Lung (tissue), 12 donors: Measurements from ENCODE around the gene REXO1. TPM values are rescaled to one million over a fixed set of nuclear protein-coding genes. Genes with fewer than 3 reads are reported as not detected.

ENCODE experiments used
- ATAC-seq: fragments of 200-7000 bp; cut with Tn5 transposase; one replicate; pipeline ENCODE4 v1.9.1; 2020; ENCODE audit warnings: moderate number of reproducible peaks; ENCODE audit not compliant: insufficient read depth, low FRiP score
- DNase-seq, 3 donors: peaks; one replicate each; pipeline ENCODE4 v3.0.0-alpha.2; 2013 to 2017
- H3K27ac ChIP-seq, 2 donors: one replicate each; pipeline ENCODE4 v1.5.1; 2013; ENCODE audit warnings: mild to moderate bottlenecking in 2 of 2, moderate library complexity in 2 of 2, control low read depth in 1 of 2, inconsistent platforms in 1 of 2, low read depth in 1 of 2, low read length in 1 of 2
- H3K27me3 ChIP-seq, 3 donors: one replicate each; pipeline ENCODE4 v1.5.1; 2013; ENCODE audit warnings: low read length in 2 of 3; ENCODE audit not compliant: control insufficient read depth in 3 of 3, insufficient read depth in 3 of 3
- H3K36me3 ChIP-seq, 4 donors: one replicate each; pipeline ENCODE4 v1.5.1; 2013; ENCODE audit warnings: low read length in 4 of 4, mild to moderate bottlenecking in 1 of 4, moderate library complexity in 1 of 4; ENCODE audit not compliant: control insufficient read depth in 4 of 4, insufficient read depth in 4 of 4
- H3K4me1 ChIP-seq, 5 donors: one replicate each; pipeline ENCODE4 v1.5.1; 2013; ENCODE audit warnings: low read length in 5 of 5, mild to moderate bottlenecking in 2 of 5, moderate library complexity in 1 of 5; ENCODE audit not compliant: control insufficient read depth in 5 of 5, insufficient read depth in 5 of 5
- H3K4me3 ChIP-seq: one replicate; pipeline ENCODE4 v1.5.1; 2013; ENCODE audit warnings: mild to moderate bottlenecking, control low read depth, moderate library complexity
- H3K9ac ChIP-seq, 2 donors: one replicate each; pipeline ENCODE4 v1.5.1; 2013; ENCODE audit warnings: low read length in 2 of 2, control low read depth in 1 of 2; ENCODE audit not compliant: insufficient read depth in 1 of 2
- H3K9me3 ChIP-seq, 4 donors: one replicate each; pipeline ENCODE4 v1.5.1; 2013; ENCODE audit warnings: low read length in 3 of 4, mild to moderate bottlenecking in 1 of 4, moderate library complexity in 1 of 4; ENCODE audit not compliant: control insufficient read depth in 4 of 4, insufficient read depth in 3 of 4
- WGBS, 2 donors: extraction: QIAGEN DNeasy Blood & Tissue Kit; methylation state at CpG; one replicate each; pipeline ENCODE4 v1.1.7; 2013; 5-methylcytosine and 5-hydroxymethylcytosine counted together
- polyA plus RNA-seq, 2 donors: library from polyadenylated mRNA; stranded (reverse); fragments of 200-250 nt; gene quantifications; one replicate each; pipeline ENCODE4 v1.2.1, GENCODE V29; 2013
- total RNA-seq, 2 donors: library from RNA; depleted of rRNA in 1 of 2; stranded (reverse); fragments of >200 nt in 1 of 2; gene quantifications; one replicate each; pipeline ENCODE4 v1.2.1, GENCODE V29; 2014 to 2021
- TF ChIP-seq, protein P1 (sequence below): IDR thresholded peaks from 2 replicates; pipeline ENCODE4 v1.5.1; 2012; ENCODE audit warnings: mild to moderate bottlenecking; ENCODE audit errors: control extremely low read depth, extremely low read depth
- donor health status: control.
- donor health status: control.
- donor health status: Bipolar disorder and iron deficiency.
- donor health status: healthy.
- donor health status: DM: yes; HTN: yes; CAD: no.

The REXO1 gene
- total and polyA plus RNA-seq, 4 donors = 15.6 to 40.3 (median 27.2) TPM

DNA sequence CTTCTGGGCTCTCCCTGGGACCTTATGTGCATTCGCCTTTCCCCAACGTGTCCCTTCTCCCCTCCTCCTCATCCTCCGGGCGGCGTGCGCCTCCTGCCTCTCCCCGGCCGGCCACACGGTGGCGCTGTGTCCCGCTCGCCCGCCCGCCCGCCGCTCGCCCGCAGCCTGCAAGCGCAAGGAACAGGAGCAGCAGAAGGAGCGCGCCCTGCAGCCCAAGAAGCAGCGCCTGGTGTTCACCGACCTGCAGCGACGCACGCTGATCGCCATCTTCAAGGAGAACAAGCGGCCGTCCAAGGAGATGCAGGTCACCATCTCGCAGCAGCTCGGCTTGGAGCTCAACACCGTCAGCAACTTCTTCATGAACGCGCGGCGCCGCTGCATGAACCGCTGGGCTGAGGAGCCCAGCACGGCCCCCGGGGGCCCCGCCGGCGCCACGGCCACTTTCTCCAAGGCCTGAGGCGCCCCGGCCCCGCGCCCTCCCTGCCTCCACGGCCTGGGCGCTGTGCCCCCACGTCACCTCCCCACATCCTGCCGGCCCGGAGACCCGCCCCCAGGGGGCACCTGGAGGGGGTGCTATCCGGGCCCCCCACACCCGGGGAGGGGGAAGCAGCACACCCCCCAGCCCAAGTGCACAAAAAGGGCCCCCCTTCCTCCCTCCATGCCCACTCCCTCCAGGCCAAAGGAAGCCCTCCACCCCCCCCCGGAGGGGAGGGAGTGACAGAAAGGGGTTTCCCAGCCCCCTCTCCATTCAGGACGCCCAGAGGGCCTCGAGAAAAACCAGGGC lies 73.1 kb downstream of the REXO1 start:
- ATAC-seq (no peak), DNase-seq (no peak)
- Histone ChIP-seq H3K9ac (no peak overlapping the region), H3K36me3 (no peaks in the 10 kb centered on the region), H3K27ac (no peak overlapping the region), H3K9me3 (peaks cover 0 to 17% (median 5%) of the 10 kb centered on the region in 4 donors), H3K4me1 (peaks cover 0 to 2% (median 0%) of the 10 kb centered on the region in 5 donors), H3K27me3 (peaks cover 5 to 78% (median 58%) of the 10 kb centered on the region in 3 donors), H3K4me3 (no peak overlapping the region)
- WGBS, 2 donors = 12 to 14% methylated on average over 41 to 59 of the region's 59 CpGs
- TF ChIP-seq, protein P1, sequence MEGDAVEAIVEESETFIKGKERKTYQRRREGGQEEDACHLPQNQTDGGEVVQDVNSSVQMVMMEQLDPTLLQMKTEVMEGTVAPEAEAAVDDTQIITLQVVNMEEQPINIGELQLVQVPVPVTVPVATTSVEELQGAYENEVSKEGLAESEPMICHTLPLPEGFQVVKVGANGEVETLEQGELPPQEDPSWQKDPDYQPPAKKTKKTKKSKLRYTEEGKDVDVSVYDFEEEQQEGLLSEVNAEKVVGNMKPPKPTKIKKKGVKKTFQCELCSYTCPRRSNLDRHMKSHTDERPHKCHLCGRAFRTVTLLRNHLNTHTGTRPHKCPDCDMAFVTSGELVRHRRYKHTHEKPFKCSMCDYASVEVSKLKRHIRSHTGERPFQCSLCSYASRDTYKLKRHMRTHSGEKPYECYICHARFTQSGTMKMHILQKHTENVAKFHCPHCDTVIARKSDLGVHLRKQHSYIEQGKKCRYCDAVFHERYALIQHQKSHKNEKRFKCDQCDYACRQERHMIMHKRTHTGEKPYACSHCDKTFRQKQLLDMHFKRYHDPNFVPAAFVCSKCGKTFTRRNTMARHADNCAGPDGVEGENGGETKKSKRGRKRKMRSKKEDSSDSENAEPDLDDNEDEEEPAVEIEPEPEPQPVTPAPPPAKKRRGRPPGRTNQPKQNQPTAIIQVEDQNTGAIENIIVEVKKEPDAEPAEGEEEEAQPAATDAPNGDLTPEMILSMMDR = no peak

DNA sequence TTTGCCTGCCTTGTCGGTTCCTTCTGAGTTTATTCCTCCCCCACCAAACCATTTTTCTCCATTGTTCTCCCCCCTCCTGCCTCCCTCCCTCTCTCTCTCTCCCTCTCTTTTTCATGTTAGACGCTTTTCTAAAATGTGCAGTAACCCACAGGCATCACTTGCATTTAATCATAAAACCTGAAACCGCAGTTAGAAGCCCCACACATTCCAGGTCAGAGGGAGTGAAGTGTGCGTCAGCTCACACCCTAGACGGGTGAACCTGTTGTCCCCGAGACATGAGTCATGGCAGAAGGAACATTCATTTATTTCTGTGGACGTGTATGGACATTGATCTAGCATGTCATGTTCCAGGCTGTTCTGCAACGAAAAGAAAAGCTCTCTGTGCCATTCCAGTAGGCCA lies 75.1 kb downstream of the REXO1 start:
- no peak overlapping the region for H3K9ac ChIP-seq
- H3K27me3 ChIP-seq = peaks cover 5 to 72% (median 51%) of the 10 kb centered on the region in 3 donors
- no peak overlapping the region for H3K27ac ChIP-seq
- DNase-seq (no peak), ATAC-seq (no peak)
- peaks cover 0 to 2% (median 0%) of the 10 kb centered on the region in 5 donors for H3K4me1 ChIP-seq
- WGBS, 2 donors = 60 to 66% methylated on average over 8 of the region's 8 CpGs
- H3K4me3 ChIP-seq = no peak overlapping the region
- TF ChIP-seq, protein P1 = no peak
- H3K9me3 ChIP-seq = peaks cover 0 to 19% (median 5%) of the 10 kb centered on the region in 4 donors
- no peaks in the 10 kb centered on the region for H3K36me3 ChIP-seq

DNA sequence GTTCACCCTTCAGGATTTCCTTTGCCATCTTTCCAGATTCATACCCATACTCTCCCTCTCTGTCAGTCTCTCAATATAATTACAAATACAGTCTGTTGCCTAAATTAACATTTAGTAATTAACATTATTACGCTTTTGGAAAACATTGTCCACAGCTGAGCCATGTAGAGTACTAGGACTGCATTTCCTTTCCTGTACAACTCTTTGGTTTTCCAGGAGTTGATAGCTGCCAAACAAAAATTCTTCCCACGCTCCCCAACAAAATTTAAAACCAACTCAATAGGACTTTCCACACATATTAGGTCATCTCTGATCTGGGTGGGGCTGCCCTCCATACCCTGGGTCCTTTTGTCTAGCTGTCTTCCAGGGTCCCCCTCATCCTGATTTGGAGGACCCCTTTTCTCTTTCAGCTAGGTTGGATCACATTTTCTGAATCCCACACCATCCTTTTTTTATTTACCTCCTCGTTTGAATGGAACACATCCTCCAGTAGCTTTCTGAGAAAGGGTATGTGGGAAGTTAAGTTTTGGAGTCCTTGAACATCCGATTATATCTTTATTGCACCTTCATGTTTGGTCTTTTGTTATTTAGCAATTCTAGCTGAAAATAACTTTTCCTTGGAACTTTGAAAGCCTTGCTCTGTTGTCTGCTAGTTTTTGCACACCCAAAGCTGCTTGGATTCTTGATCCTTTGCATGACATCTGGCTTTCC lies 77.3 kb downstream of the REXO1 start:
- Histone ChIP-seq H3K36me3 (no peaks in the 10 kb centered on the region), H3K27ac (no peak overlapping the region), H3K27me3 (peaks cover 5 to 70% (median 53%) of the 10 kb centered on the region in 3 donors), H3K9ac (no peak overlapping the region), H3K9me3 (peaks cover 0 to 15% (median 5%) of the 10 kb centered on the region in 4 donors), H3K4me3 (no peak overlapping the region), H3K4me1 (peaks cover 0 to 2% (median 0%) of the 10 kb centered on the region in 5 donors)
- TF ChIP-seq, protein P1 = no peak
- 86 to 90% methylated on average over 4 of the region's 4 CpGs for WGBS, 2 donors
- ATAC-seq (no peak), DNase-seq (no peak)
